Astrocyte (in vitro differentiated cells and primary cell): ENCODE results near the gene SFXN3.

ENCODE experiments used
- CTCF ChIP-seq: IDR thresholded peaks from 2 replicates; pipeline ENCODE4 v1.5.1; 2011; ENCODE audit warnings: low read depth, mild to moderate bottlenecking, inconsistent platforms, low read length, moderate library complexity; ENCODE audit not compliant: insufficient read depth
- EZH2 ChIP-seq: IDR thresholded peaks from 2 replicates; pipeline ENCODE4 v1.6.1; 2012; ENCODE audit warnings: mild to moderate bottlenecking, low read length, inconsistent platforms; ENCODE audit not compliant: insufficient read depth

- TF ChIP-seq EZH2: no peak
- no peak for TF ChIP-seq CTCF
Observed at GRCh38 chr10:101031796-101032636, 982 bp downstream of the SFXN3 start.
